Fibroblast of mammary gland (primary cell): ENCODE measurements around the gene ZNF205.
A peak's percentile ranks its signal among the peaks of the same experiment; 100 is the strongest.

Experiments
- DNase-seq: peaks from one replicate; pipeline ENCODE4 v3.0.0-alpha.2; 2010; ENCODE audit warnings: low read depth
- H3K4me3 ChIP-seq: 2 replicates; pipeline ENCODE4 v1.5.1; 2011; ENCODE audit warnings: low read depth, mild to moderate bottlenecking, low read length, moderate library complexity; ENCODE audit not compliant: control insufficient read depth
- CTCF ChIP-seq: conservative IDR thresholded peaks from 2 replicates; pipeline ENCODE4 v1.5.1; 2011; ENCODE audit warnings: low read depth, low read length, inconsistent platforms; ENCODE audit not compliant: control insufficient read depth, insufficient read depth

Gene ZNF205

GRCh38 chr16:3106205-3106928 lies 6.0 kb upstream of the ZNF205 start:
- TF ChIP-seq CTCF, result no peak
- H3K4me3 ChIP-seq, result peak overlapping the region; percentile 64
- DNase-seq, result peak; percentile 83

GRCh38 chr16:3112881-3113574 lies 642 bp downstream of the ZNF205 start:
- DNase-seq, result no peak
- H3K4me3 ChIP-seq, result peak overlapping the region; percentile 93
- no peak for TF ChIP-seq CTCF

GRCh38 chr16:3113765-3114479 lies 1.5 kb downstream of the ZNF205 start:
- TF ChIP-seq CTCF, result no peak
- peak; percentile 47 for DNase-seq
- H3K4me3 ChIP-seq, result peak overlapping the region; percentile 93

GRCh38 chr16:3115003-3115402 lies 2.6 kb downstream of the ZNF205 start:
- no peak for TF ChIP-seq CTCF
- no peak overlapping the region for H3K4me3 ChIP-seq
- DNase-seq, result no peak

GRCh38 chr16:3115561-3115960 lies 3.2 kb downstream of the ZNF205 start:
- no peak for DNase-seq
- TF ChIP-seq CTCF, result no peak
- H3K4me3 ChIP-seq, result no peak overlapping the region

- no peak for TF ChIP-seq CTCF
- no peak overlapping the region for H3K4me3 ChIP-seq
- DNase-seq, result no peak
Observed at GRCh38 chr16:3118204-3118790, 5.9 kb downstream of the ZNF205 start.
